HepG2 (cell line): ENCODE data around the gene CTF1. TPM values are rescaled to one million over a fixed set of nuclear protein-coding genes. Genes with fewer than 3 reads are reported as not detected.
A peak's percentile ranks its signal among the peaks of the same experiment; 100 is the strongest.

Experiments used
- ARID2 ChIP-seq: sonication (generic); formaldehyde crosslinking; IDR thresholded peaks from 2 replicates; pipeline ENCODE4 v1.8.1; 2022; ENCODE audit warnings: mild to moderate bottlenecking, missing genetic modification reagents, borderline replicate concordance
- BORCS8-MEF2B ChIP-seq: sonication (generic); formaldehyde crosslinking; IDR thresholded peaks from 2 replicates; pipeline ENCODE4 v1.8.0; 2022; ENCODE audit warnings: mild to moderate bottlenecking, missing genetic modification reagents
- GATAD2A ChIP-seq: IDR thresholded peaks from 2 replicates; pipeline ENCODE4 v1.6.1; 2016
- KAT7 ChIP-seq: IDR thresholded peaks from 2 replicates; pipeline ENCODE4 v1.6.1; 2018; ENCODE audit warnings: borderline replicate concordance, missing compliant biosample characterization
- KLF15 ChIP-seq: sonication (generic); formaldehyde crosslinking; IDR thresholded peaks from 2 replicates; pipeline ENCODE4 v1.8.1; 2023; ENCODE audit warnings: borderline replicate concordance, mild to moderate bottlenecking, inconsistent platforms, missing genetic modification reagents, mixed read lengths
- PHF5A ChIP-seq: IDR thresholded peaks from one replicate; pipeline ENCODE4 v1.6.1; 2018; ENCODE audit warnings: low read depth, missing genetic modification reagents; ENCODE audit not compliant: unreplicated experiment
- SMAD3 ChIP-seq: sonication (generic); formaldehyde crosslinking; IDR thresholded peaks from 2 replicates; pipeline ENCODE4 v1.4.0; 2020; ENCODE audit warnings: missing genetic modification reagents
- TBX3 ChIP-seq: fragments of 450-650 bp; IDR thresholded peaks from 2 replicates; pipeline ENCODE4 v1.6.1; 2017; ENCODE audit warnings: antibody characterized with exemption, mild to moderate bottlenecking, inconsistent platforms, borderline replicate concordance
- TCF12 ChIP-seq, 2 experiments: fragments of 450-650 bp in 1 of 2; sonication (generic) in 1 of 2; formaldehyde crosslinking in 1 of 2; IDR thresholded peaks; 2 replicates each; pipeline versions ENCODE4 v1.6.1 to v1.8.0; 2017 to 2022; ENCODE audit warnings: antibody characterized with exemption in 1 of 2, mild to moderate bottlenecking in 1 of 2, missing genetic modification reagents in 1 of 2, moderate library complexity in 1 of 2
- YEATS4 ChIP-seq: sonication (generic); formaldehyde crosslinking; IDR thresholded peaks from 2 replicates; pipeline ENCODE4 v1.4.0; 2020; ENCODE audit warnings: missing genetic modification reagents, borderline replicate concordance
- ZBTB8A ChIP-seq: sonication (generic); formaldehyde crosslinking; IDR thresholded peaks from 2 replicates; pipeline ENCODE4 v1.4.0; 2020; ENCODE audit warnings: mild to moderate bottlenecking, low read depth, missing genetic modification reagents, borderline replicate concordance
- ZFP62 ChIP-seq: sonication (generic); formaldehyde crosslinking; IDR thresholded peaks from 2 replicates; pipeline ENCODE4 v1.4.0; 2020; ENCODE audit warnings: missing genetic modification reagents
- ZNF607 ChIP-seq: sonication (generic); formaldehyde crosslinking; IDR thresholded peaks from 2 replicates; pipeline ENCODE4 v1.5.1; 2020; ENCODE audit warnings: missing genetic modification reagents, mild to moderate bottlenecking, borderline replicate concordance
- polyA plus RNA-seq, 8 experiments: library from polyadenylated mRNA; depleted of rRNA in 3 of 8; stranded (reverse) in 7 of 8; unstranded in 1 of 8; fragments of >200 nt; fragmentation: Illumina TruSeq in 4 of 8; extraction: Trizol in 4 of 8; gene quantifications; 2 replicates each; pipeline versions ENCODE4 v1.2.1 to v1.2.3, GENCODE V29; 2011 to 2016; ENCODE audit warnings: low read depth in 4 of 8, missing spikeins in 1 of 8, mixed read lengths in 1 of 8; ENCODE audit not compliant: insufficient read depth in 1 of 8
- total RNA-seq, 5 experiments: library from RNA; depleted of rRNA; stranded (reverse); fragments of >200 nt; fragmentation: Illumina TruSeq; extraction: Trizol; gene quantifications; 2 replicates each; pipeline ENCODE4 v1.2.3, GENCODE V29; 2016; ENCODE audit warnings: low read depth in 1 of 5
- TF ChIP-seq, protein P1 (sequence below): sonication (generic); formaldehyde crosslinking; IDR thresholded peaks from 2 replicates; pipeline ENCODE4 v1.5.1; 2020; ENCODE audit warnings: missing genetic modification reagents, mild to moderate bottlenecking, borderline replicate concordance
- TF ChIP-seq, protein P2 (sequence below): sonication (generic); formaldehyde crosslinking; IDR thresholded peaks from 2 replicates; pipeline ENCODE4 v1.4.0; 2020; ENCODE audit warnings: missing genetic modification reagents, borderline replicate concordance
- TF ChIP-seq, protein P3 (sequence below): sonication (generic); formaldehyde crosslinking; conservative IDR thresholded peaks from 2 replicates; pipeline ENCODE4 v1.4.0; 2020; ENCODE audit warnings: missing genetic modification reagents
- TF ChIP-seq, protein P4 (sequence below): sonication (generic); formaldehyde crosslinking; IDR thresholded peaks from 2 replicates; pipeline ENCODE4 v1.8.1; 2023; ENCODE audit warnings: mild to moderate bottlenecking, moderate library complexity, missing genetic modification reagents

CTF1 gene
- total and polyA plus RNA-seq, 2 of the 13 experiments (the other 11 are each of a cell fraction or from before 2014, with no cell fraction given), result 0.13 to 1.8 TPM

DNA sequence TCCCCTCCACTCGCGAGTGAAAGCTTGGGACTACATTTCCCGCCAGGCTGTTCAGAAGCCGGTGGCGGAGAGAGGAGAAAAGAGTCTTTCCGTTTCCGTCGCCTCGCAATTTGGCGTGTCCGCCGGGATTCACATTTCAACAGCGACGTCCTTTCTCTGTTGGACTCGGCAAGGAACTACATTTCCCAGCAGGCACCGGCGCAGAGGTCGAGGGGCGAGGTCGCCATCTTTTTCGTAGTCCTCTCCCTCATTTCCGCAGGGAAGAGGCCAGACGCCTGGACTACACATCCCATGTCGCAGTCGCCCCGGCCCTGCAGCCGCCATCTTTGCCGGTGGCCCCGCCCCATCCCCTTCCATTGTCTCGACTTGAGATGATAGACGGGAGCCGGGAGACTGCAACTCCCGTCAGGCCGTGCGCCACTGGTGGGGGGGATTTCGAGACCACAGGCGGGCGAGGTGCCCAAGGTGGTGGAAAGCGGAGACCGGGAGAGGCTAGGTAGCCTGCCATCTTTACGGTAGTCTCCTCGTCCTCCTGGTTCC, 26.1 kb downstream of the CTF1 start (continued):
- TF ChIP-seq, protein P1, sequence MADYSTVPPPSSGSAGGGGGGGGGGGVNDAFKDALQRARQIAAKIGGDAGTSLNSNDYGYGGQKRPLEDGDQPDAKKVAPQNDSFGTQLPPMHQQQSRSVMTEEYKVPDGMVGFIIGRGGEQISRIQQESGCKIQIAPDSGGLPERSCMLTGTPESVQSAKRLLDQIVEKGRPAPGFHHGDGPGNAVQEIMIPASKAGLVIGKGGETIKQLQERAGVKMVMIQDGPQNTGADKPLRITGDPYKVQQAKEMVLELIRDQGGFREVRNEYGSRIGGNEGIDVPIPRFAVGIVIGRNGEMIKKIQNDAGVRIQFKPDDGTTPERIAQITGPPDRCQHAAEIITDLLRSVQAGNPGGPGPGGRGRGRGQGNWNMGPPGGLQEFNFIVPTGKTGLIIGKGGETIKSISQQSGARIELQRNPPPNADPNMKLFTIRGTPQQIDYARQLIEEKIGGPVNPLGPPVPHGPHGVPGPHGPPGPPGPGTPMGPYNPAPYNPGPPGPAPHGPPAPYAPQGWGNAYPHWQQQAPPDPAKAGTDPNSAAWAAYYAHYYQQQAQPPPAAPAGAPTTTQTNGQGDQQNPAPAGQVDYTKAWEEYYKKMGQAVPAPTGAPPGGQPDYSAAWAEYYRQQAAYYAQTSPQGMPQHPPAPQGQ (CRISPR knock-in tag), result no peak
- TF ChIP-seq GATAD2A, result no peak; the same call in 1 of the 2 replicates
- 0 out of 2 replicates have a peak, but pooled peaks have one; percentile 64 for TF ChIP-seq YEATS4 (CRISPR knock-in tag)
- TF ChIP-seq PHF5A, result no peak
- no peak for TF ChIP-seq TCF12 (IDR thresholded peaks at IDR 0.05)
- TF ChIP-seq TCF12 (CRISPR knock-in tag; IDR thresholded peaks at IDR 0.05), result peak; percentile 57; the same call in 1 of the 2 replicates
- no peak for TF ChIP-seq ZBTB8A (CRISPR knock-in tag)
- no peak for TF ChIP-seq TBX3
- TF ChIP-seq KLF15 (CRISPR knock-in tag), result no peak
- TF ChIP-seq, protein P2, sequence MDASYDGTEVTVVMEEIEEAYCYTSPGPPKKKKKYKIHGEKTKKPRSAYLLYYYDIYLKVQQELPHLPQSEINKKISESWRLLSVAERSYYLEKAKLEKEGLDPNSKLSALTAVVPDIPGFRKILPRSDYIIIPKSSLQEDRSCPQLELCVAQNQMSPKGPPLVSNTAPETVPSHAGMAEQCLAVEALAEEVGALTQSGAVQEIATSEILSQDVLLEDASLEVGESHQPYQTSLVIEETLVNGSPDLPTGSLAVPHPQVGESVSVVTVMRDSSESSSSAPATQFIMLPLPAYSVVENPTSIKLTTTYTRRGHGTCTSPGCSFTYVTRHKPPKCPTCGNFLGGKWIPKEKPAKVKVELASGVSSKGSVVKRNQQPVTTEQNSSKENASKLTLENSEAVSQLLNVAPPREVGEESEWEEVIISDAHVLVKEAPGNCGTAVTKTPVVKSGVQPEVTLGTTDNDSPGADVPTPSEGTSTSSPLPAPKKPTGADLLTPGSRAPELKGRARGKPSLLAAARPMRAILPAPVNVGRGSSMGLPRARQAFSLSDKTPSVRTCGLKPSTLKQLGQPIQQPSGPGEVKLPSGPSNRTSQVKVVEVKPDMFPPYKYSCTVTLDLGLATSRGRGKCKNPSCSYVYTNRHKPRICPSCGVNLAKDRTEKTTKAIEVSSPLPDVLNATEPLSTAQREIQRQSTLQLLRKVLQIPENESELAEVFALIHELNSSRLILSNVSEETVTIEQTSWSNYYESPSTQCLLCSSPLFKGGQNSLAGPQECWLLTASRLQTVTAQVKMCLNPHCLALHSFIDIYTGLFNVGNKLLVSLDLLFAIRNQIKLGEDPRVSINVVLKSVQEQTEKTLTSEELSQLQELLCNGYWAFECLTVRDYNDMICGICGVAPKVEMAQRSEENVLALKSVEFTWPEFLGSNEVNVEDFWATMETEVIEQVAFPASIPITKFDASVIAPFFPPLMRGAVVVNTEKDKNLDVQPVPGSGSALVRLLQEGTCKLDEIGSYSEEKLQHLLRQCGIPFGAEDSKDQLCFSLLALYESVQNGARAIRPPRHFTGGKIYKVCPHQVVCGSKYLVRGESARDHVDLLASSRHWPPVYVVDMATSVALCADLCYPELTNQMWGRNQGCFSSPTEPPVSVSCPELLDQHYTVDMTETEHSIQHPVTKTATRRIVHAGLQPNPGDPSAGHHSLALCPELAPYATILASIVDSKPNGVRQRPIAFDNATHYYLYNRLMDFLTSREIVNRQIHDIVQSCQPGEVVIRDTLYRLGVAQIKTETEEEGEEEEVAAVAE (CRISPR knock-in tag), result no peak; the same call in 1 of the 2 replicates
- TF ChIP-seq, protein P3, sequence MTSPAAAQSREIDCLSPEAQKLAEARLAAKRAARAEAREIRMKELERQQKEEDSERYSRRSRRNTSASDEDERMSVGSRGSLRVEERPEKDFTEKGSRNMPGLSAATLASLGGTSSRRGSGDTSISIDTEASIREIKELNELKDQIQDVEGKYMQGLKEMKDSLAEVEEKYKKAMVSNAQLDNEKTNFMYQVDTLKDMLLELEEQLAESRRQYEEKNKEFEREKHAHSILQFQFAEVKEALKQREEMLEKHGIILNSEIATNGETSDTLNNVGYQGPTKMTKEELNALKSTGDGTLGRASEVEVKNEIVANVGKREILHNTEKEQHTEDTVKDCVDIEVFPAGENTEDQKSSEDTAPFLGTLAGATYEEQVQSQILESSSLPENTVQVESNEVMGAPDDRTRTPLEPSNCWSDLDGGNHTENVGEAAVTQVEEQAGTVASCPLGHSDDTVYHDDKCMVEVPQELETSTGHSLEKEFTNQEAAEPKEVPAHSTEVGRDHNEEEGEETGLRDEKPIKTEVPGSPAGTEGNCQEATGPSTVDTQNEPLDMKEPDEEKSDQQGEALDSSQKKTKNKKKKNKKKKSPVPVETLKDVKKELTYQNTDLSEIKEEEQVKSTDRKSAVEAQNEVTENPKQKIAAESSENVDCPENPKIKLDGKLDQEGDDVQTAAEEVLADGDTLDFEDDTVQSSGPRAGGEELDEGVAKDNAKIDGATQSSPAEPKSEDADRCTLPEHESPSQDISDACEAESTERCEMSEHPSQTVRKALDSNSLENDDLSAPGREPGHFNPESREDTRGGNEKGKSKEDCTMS (CRISPR knock-in tag), result no peak
- 0 out of 2 replicates have a peak, but pooled peaks have one; percentile 0 for TF ChIP-seq ZNF607 (CRISPR knock-in tag)
- TF ChIP-seq BORCS8-MEF2B, result no peak; the same call in 1 of the 2 replicates
- TF ChIP-seq, protein P4, sequence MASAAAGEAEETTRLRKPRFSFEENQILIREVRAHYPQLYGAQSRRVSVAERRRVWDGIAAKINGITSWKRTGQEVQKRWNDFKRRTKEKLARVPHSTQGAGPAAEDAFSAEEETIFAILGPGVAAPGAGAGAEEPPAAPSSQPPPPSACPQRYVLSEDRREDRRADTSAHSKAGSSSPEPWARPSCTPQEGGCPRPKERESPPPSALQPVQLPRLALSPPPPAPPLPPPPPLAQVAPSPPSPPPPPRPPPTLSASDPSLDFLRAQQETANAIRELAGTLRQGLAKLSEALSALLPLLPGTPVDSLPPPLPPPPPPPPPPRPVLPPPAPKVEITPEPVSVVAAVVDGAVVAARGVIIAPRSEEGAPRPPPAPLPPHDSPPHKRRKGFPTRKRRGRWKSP (CRISPR knock-in tag), result no peak
- TF ChIP-seq ZFP62 (CRISPR knock-in tag), result peak; percentile 24; the same call in 1 of the 2 replicates
- TF ChIP-seq ARID2, result no peak
- 0 out of 2 replicates have a peak, but pooled peaks have one; percentile 66 for TF ChIP-seq KAT7 (CRISPR knock-in tag)
- TF ChIP-seq SMAD3, result 0 out of 2 replicates have a peak, but pooled peaks have one; percentile 76
